ENCODE data around the gene GANC. TPM values are rescaled to one million over a fixed set of nuclear protein-coding genes. Genes with fewer than 3 reads are reported as not detected.
A peak's percentile ranks its signal among the peaks of the same experiment; 100 is the strongest.

The GANC gene
- total and polyA plus RNA-seq, 2 experiments from 2014 or later: 21.0 to 22.2 TPM

DNA sequence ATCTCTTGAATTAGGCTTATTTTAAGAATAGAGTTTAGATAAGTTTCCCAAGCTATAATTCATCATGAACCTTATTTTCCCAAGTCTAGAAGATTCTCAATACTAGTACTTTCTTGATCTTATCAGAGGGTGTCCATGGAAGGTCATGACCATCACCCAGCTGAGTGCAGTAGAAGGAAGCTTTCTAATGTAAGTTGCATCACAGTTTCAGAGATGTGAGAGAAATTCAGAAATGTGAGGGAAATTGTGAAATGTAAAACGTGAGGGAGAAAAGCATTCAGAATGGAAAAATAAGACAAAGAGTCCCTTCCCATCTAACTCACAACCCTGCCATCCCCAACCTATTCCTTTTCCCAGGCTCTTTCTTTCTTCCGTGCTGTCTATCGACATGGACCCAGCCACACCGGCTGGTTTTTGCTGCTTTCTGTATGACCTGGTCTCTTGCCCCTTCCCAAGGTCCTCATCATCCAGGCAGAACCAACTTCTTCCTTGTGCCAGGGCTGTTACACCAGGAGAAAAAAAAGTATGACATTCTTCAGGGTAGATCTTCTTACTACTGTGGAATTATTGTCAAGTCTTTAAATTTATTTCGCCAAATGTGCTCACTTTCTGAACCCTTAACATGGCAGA is 93.0 kb downstream of the GANC start:
- Histone ChIP-seq H3K27me3 (no peaks in the 10 kb centered on the region), H3K27ac (no peak overlapping the region), H3K4me1 (ENCODE audit: low read depth) (peaks cover 14% of the 10 kb centered on the region), H3K4me3 (no peak overlapping the region), H3K9me3 (ENCODE audit: low read depth) (no peaks in the 10 kb centered on the region), H3K36me3 (no peaks in the 10 kb centered on the region)
- DNase-seq (ENCODE audit: low read depth in 1 of 2, low spot score in 1 of 2): peak in 1 of 2 donors; percentile 35
- TF ChIP-seq CTCF (IDR thresholded peaks at IDR 0.05; ENCODE audit: low read depth, low read length): no peak

- Histone ChIP-seq H3K27ac (no peak overlapping the region), H3K36me3 (no peaks in the 10 kb centered on the region), H3K27me3 (no peaks in the 10 kb centered on the region), H3K4me1 (ENCODE audit: low read depth) (peaks cover 11% of the 10 kb centered on the region), H3K9me3 (ENCODE audit: low read depth) (no peaks in the 10 kb centered on the region), H3K4me3 (no peak overlapping the region)
- no peak for TF ChIP-seq CTCF (IDR thresholded peaks at IDR 0.05; ENCODE audit: low read depth, low read length)
- peak in 1 of 2 donors; percentile 40 for DNase-seq (ENCODE audit: low read depth in 1 of 2, low spot score in 1 of 2)
Measured at GRCh38 chr15:42367041-42367440, 94.0 kb downstream of the GANC start.

- H3K4me3 ChIP-seq: no peak overlapping the region
- TF ChIP-seq CTCF (IDR thresholded peaks at IDR 0.05; ENCODE audit: low read depth, low read length): no peak
- H3K9me3 ChIP-seq (ENCODE audit: low read depth): no peaks in the 10 kb centered on the region
- H3K36me3 ChIP-seq: no peaks in the 10 kb centered on the region
- DNase-seq (ENCODE audit: low read depth in 1 of 2, low spot score in 1 of 2): peak in 1 of 2 donors; percentile 41
- peaks cover 6% of the 10 kb centered on the region for H3K4me1 ChIP-seq (ENCODE audit: low read depth)
- no peak overlapping the region for H3K27ac ChIP-seq
- no peaks in the 10 kb centered on the region for H3K27me3 ChIP-seq
Measured at GRCh38 chr15:42368096-42368495, 95.1 kb downstream of the GANC start.

GRCh38 chr15:42371096-42371495 is 98.1 kb downstream of the GANC start:
- H3K27me3 ChIP-seq: no peaks in the 10 kb centered on the region
- peaks cover 20% of the 10 kb centered on the region for H3K4me1 ChIP-seq (ENCODE audit: low read depth)
- H3K9me3 ChIP-seq (ENCODE audit: low read depth): no peaks in the 10 kb centered on the region
- H3K27ac ChIP-seq: no peak overlapping the region
- H3K36me3 ChIP-seq: no peaks in the 10 kb centered on the region
- peak; percentile 25 for TF ChIP-seq CTCF (IDR thresholded peaks at IDR 0.05; ENCODE audit: low read depth, low read length)
- no peak overlapping the region for H3K4me3 ChIP-seq
- peak in 1 of 2 donors; percentile 39 for DNase-seq (ENCODE audit: low read depth in 1 of 2, low spot score in 1 of 2)

DNA sequence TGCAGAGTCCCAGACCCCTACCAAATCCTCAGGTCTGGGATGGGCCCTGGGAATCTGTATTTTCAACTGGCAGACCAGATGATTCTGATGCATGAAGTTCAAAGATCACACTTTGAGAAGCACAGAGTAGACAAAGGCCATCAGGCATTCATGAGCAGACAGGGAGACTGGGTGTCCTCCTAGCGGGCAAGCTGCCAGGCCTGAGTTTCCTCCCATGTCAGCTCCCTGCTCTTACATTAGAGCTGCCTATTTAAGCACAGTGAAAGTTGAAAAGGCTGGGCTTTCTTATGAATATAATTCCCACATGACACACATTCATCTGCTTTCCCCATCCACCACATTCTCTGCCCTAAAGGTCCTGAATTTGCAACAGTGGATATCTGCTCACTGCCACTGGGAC is 100.3 kb downstream of the GANC start:
- no peaks in the 10 kb centered on the region for H3K27me3 ChIP-seq
- peak in 1 of 2 donors; percentile 19 for DNase-seq (ENCODE audit: low read depth in 1 of 2, low spot score in 1 of 2)
- peak overlapping the region; percentile 86 for H3K27ac ChIP-seq
- H3K4me3 ChIP-seq: no peak overlapping the region
- no peaks in the 10 kb centered on the region for H3K36me3 ChIP-seq
- no peak for TF ChIP-seq CTCF (IDR thresholded peaks at IDR 0.05; ENCODE audit: low read depth, low read length)
- no peaks in the 10 kb centered on the region for H3K9me3 ChIP-seq (ENCODE audit: low read depth)
- H3K4me1 ChIP-seq (ENCODE audit: low read depth): peaks cover 18% of the 10 kb centered on the region

Measured in cardiac muscle cell (in vitro differentiated cells and primary cell).